HUES6 (cell line): ENCODE results near the gene ACTR3.

Source experiments
- H3K27ac ChIP-seq: 2 replicates; pipeline ENCODE4 v1.7.0; 2013; ENCODE audit warnings: low read depth, mild to moderate bottlenecking, low read length, inconsistent platforms
- H3K27me3 ChIP-seq: 2 replicates; pipeline ENCODE4 v1.6.1; 2013; ENCODE audit warnings: low read length; ENCODE audit not compliant: control insufficient read depth, insufficient read depth
- H3K36me3 ChIP-seq: 2 replicates; pipeline ENCODE4 v1.6.1; 2013; ENCODE audit warnings: low read length; ENCODE audit not compliant: control insufficient read depth, insufficient read depth
- H3K4me1 ChIP-seq: 2 replicates; pipeline ENCODE4 v1.6.1; 2013; ENCODE audit warnings: low read length; ENCODE audit not compliant: control insufficient read depth, insufficient read depth
- H3K4me3 ChIP-seq: 2 replicates; pipeline ENCODE4 v1.5.1; 2013; ENCODE audit warnings: low read depth, low read length
- H3K9ac ChIP-seq: one replicate; pipeline ENCODE4 v1.6.1; 2013; ENCODE audit warnings: mild to moderate bottlenecking, low read length
- H3K9me3 ChIP-seq: 2 replicates; pipeline ENCODE4 v1.6.1; 2013; ENCODE audit warnings: low read depth, low read length; ENCODE audit not compliant: control insufficient read depth, insufficient read depth

ACTR3 gene

DNA sequence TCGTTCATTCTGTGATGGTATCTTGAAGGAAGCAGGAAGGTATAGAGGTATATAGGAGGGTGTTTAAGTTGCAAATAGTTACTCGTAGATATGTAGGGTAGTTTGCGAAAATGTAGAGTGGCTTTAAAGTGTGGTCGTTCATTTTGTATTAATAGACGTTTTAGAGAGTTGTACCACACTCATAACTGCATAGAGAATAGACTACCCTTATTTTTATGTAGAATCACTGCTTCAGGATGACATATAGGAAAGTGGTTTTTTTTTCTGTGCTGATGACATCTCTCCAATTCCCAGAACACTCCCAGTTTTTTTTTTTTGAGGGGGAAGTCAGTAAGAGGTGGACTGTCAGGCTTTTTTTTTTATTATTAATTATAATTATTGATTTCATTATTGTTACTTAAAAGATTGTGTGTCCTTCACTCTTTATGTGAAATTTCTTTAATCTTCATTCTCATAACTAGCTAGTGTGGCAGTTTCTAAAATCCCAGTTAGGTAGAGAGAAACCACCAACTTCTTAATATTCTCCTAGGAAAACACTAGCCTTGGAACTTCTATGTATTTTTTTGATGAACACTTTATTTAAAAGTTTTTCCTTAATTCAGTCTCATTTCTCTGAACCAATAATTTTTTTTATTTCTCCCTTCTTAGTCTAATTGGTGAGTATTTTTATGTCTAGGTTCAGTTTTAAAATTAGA lies 1.5 kb downstream of the ACTR3 start:
- no peaks in the 10 kb centered on the region for H3K27me3 ChIP-seq
- peak overlapping the region; percentile 97 for H3K9ac ChIP-seq
- peak overlapping the region; percentile 88 for H3K4me3 ChIP-seq
- peaks cover 46% of the 10 kb centered on the region for H3K4me1 ChIP-seq
- H3K9me3 ChIP-seq, result no peaks in the 10 kb centered on the region
- peaks cover 5% of the 10 kb centered on the region; the same call in 1 of the 2 replicates for H3K36me3 ChIP-seq
- H3K27ac ChIP-seq, result peak overlapping the region; percentile 79

DNA sequence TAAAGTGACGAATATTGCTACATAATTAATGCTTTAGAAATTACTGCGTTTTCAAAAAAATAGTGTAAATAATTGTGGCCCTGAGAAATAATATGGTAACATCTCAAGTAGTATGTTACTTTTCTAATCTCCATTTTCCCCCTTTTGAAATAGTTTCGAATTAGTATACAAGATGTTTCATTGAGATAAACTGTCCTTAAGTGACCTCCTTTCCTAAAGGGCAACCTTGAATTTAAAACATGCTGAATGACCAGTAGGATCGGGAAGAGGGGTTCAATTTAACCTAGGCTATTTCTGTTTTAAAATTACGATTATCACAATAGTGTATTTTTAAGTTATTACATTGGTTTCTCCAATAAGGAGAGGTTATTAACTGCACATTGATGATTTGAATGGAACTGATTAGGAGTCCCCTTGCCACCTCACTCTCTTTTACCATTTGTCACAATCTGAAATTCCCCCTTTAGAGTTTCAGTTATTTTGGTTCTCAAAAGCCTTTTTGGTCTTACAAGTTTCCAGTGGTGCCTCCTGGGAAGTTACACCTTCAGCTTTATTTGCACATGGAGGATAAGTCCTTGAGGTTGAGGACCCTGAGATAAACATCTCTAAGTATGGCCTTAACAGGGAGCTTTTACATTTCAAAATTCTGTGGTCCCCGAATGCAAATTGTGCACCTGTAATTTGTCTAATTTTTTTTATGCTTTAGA lies 2.3 kb downstream of the ACTR3 start:
- Histone ChIP-seq H3K4me3 (peak overlapping the region; percentile 88), H3K27ac (no peak overlapping the region), H3K4me1 (peaks cover 49% of the 10 kb centered on the region), H3K36me3 (peaks cover 3% of the 10 kb centered on the region; the same call in 1 of the 2 replicates), H3K27me3 (no peaks in the 10 kb centered on the region), H3K9ac (no peak overlapping the region), H3K9me3 (no peaks in the 10 kb centered on the region)

- H3K9ac ChIP-seq, result no peak overlapping the region
- peak overlapping the region; percentile 17; the same call in 1 of the 2 replicates for H3K27ac ChIP-seq
- no peaks in the 10 kb centered on the region for H3K9me3 ChIP-seq
- H3K36me3 ChIP-seq, result peaks cover 7% of the 10 kb centered on the region
- peaks cover 49% of the 10 kb centered on the region for H3K4me1 ChIP-seq
- H3K27me3 ChIP-seq, result no peaks in the 10 kb centered on the region
- H3K4me3 ChIP-seq, result peak overlapping the region; percentile 28
These were observed 4.4 kb downstream of the ACTR3 start for GRCh38 chr2:113894156-113894743.

- Histone ChIP-seq H3K9me3 (no peaks in the 10 kb centered on the region), H3K9ac (no peak overlapping the region), H3K27ac (no peak overlapping the region), H3K4me3 (peak overlapping the region; percentile 28; the same call in 1 of the 2 replicates), H3K36me3 (peaks cover 7% of the 10 kb centered on the region; the same call in 1 of the 2 replicates), H3K4me1 (peaks cover 49% of the 10 kb centered on the region), H3K27me3 (no peaks in the 10 kb centered on the region)
These were observed 5.4 kb downstream of the ACTR3 start for GRCh38 chr2:113895301-113895700.

GRCh38 chr2:113895819-113896563 lies 6.1 kb downstream of the ACTR3 start:
- no peaks in the 10 kb centered on the region for H3K27me3 ChIP-seq
- H3K9me3 ChIP-seq, result no peaks in the 10 kb centered on the region
- H3K36me3 ChIP-seq, result peaks cover 7% of the 10 kb centered on the region; the same call in 1 of the 2 replicates
- no peak overlapping the region for H3K4me3 ChIP-seq
- no peak overlapping the region for H3K9ac ChIP-seq
- peaks cover 49% of the 10 kb centered on the region for H3K4me1 ChIP-seq
- H3K27ac ChIP-seq, result no peak overlapping the region

GRCh38 chr2:113896791-113897190 lies 6.9 kb downstream of the ACTR3 start:
- H3K27ac ChIP-seq, result no peak overlapping the region
- H3K4me1 ChIP-seq, result peaks cover 47% of the 10 kb centered on the region
- H3K36me3 ChIP-seq, result peaks cover 7% of the 10 kb centered on the region; the same call in 1 of the 2 replicates

DNA sequence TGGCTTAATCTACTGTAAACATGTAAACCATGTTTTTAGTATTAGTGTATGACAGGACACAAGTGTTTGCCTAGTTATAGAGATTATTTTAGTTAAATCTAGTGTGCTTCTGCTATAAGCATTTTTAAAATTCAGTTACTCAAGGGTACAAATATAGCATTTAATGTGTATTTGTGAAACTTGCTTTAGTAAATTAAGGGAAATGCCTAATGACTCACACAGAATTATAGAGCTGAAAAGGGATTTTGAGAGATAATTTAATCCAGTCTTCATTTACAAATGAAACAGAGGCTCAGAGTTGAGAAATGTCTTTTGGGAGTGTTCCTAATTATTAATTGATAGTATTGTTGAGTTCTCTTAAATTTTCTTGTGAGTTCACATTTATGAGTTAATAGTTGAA lies 8.2 kb downstream of the ACTR3 start:
- Histone ChIP-seq H3K4me3 (no peak overlapping the region), H3K9me3 (no peaks in the 10 kb centered on the region), H3K4me1 (peaks cover 43% of the 10 kb centered on the region)

More at GRCh38 chr2:113896791-113897190, 6.9 kb downstream of the ACTR3 start:
- no peak overlapping the region for H3K9ac ChIP-seq
- no peaks in the 10 kb centered on the region for H3K9me3 ChIP-seq
- H3K4me3 ChIP-seq, result no peak overlapping the region
- H3K27me3 ChIP-seq, result no peaks in the 10 kb centered on the region

DNA sequence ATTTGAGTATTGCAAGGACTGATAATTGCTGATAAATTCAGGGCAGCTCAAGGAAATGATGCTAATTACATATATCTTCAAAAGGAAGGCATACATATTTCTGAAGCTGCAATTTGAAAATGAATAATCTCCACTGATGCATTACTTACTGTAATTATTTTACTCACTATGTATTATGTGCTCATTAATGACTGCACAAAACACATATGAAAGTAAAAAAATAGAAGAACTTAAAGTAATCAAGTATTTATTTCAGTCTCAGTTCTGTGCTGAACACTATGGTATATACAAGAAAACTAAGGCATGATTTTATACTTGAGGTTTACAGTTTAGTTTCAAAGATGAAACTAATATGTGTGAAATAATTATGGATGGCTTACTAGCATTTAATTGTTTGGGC lies 9.3 kb downstream of the ACTR3 start:
- Histone ChIP-seq H3K9ac (no peak overlapping the region), H3K27me3 (no peaks in the 10 kb centered on the region), H3K27ac (no peak overlapping the region), H3K4me1 (peaks cover 35% of the 10 kb centered on the region), H3K36me3 (peaks cover 7% of the 10 kb centered on the region; the same call in 1 of the 2 replicates), H3K9me3 (no peaks in the 10 kb centered on the region), H3K4me3 (no peak overlapping the region)

More for the DNA sequence above, 8.2 kb downstream of the ACTR3 start:
- Histone ChIP-seq H3K27me3 (no peaks in the 10 kb centered on the region), H3K27ac (0 out of 2 replicates have a peak overlapping the region, but pooled peaks have one; percentile 56), H3K36me3 (peaks cover 7% of the 10 kb centered on the region; the same call in 1 of the 2 replicates), H3K9ac (no peak overlapping the region)

- Histone ChIP-seq H3K4me3 (no peak overlapping the region), H3K27ac (no peak overlapping the region), H3K4me1 (peaks cover 12% of the 10 kb centered on the region), H3K27me3 (no peaks in the 10 kb centered on the region), H3K9ac (no peak overlapping the region), H3K36me3 (peaks cover 13% of the 10 kb centered on the region; the same call in 1 of the 2 replicates), H3K9me3 (peaks cover 12% of the 10 kb centered on the region; the same call in 1 of the 2 replicates)
These were observed 12.1 kb downstream of the ACTR3 start for GRCh38 chr2:113901943-113902342.

DNA sequence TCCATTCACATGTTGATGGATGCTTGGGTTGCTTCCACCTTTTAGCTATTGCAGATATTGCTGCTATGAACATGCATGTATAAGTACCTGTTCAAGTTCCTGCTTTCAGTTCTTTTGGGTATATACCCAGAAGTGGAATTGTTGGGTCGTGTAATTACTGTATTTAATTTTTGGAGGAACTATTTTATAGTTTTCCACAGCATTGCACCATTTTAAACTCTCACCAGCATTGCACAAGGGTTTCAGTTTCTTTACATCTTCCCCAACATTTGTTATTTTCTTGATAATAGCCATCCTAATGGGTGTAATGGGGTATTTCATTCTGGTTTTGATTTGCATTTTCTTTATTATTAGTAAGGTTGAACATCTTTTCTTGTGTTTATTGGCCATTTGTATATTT lies 16.0 kb downstream of the ACTR3 start:
- Histone ChIP-seq H3K9me3 (peaks cover 12% of the 10 kb centered on the region; the same call in 1 of the 2 replicates), H3K27me3 (no peaks in the 10 kb centered on the region), H3K9ac (no peak overlapping the region), H3K36me3 (peaks cover 9% of the 10 kb centered on the region; the same call in 1 of the 2 replicates), H3K4me1 (peaks cover 4% of the 10 kb centered on the region; the same call in 1 of the 2 replicates), H3K4me3 (no peak overlapping the region), H3K27ac (no peak overlapping the region)
